Gastrocnemius medialis (tissue), 4 donors: Measurements from ENCODE around the gene AKR7A3.

Experiments
- POLR2A ChIP-seq, 2 donors: fragments of 450-650 bp; IDR thresholded peaks; one replicate each; pipeline ENCODE4 v1.6.1; 2017; ENCODE audit warnings: antibody characterized with exemption in 2 of 2, mild to moderate bottlenecking in 2 of 2, moderate library complexity in 2 of 2
- TF ChIP-seq, protein P1 (sequence below), 5 experiments: fragments of 450-650 bp in 3 of 5; fragments of 200-600 bp in 2 of 5; sonication (generic) in 2 of 5; IDR thresholded peaks in 4 of 5; conservative IDR thresholded peaks in 1 of 5; 1 replicate in 4 of 5; 2 replicates in 1 of 5; pipeline ENCODE4 v1.5.1; 2016 to 2019; ENCODE audit warnings: antibody characterized with exemption in 5 of 5, mild to moderate bottlenecking in 3 of 5, moderate library complexity in 3 of 5

DNA sequence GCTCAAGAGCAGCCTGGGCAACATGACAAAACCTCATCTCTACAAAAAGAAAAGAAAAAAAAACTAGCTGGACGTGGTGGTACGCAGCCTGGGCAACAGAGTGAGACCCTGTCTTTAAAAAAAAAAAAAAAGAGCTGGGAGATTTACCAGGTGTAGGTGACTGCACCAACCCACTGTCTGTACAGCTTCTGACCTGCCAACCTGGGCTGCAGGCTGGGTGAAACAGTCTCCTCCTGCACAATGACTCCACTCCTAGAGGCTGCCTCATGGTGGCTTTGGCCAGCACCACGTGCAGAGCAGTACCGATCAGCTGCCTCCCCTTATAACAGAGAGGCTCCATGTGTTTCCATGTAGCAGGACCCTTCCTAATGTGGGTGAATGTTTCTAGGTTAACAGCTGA, 33.3 kb downstream of the AKR7A3 start:
- TF ChIP-seq, protein P1, sequence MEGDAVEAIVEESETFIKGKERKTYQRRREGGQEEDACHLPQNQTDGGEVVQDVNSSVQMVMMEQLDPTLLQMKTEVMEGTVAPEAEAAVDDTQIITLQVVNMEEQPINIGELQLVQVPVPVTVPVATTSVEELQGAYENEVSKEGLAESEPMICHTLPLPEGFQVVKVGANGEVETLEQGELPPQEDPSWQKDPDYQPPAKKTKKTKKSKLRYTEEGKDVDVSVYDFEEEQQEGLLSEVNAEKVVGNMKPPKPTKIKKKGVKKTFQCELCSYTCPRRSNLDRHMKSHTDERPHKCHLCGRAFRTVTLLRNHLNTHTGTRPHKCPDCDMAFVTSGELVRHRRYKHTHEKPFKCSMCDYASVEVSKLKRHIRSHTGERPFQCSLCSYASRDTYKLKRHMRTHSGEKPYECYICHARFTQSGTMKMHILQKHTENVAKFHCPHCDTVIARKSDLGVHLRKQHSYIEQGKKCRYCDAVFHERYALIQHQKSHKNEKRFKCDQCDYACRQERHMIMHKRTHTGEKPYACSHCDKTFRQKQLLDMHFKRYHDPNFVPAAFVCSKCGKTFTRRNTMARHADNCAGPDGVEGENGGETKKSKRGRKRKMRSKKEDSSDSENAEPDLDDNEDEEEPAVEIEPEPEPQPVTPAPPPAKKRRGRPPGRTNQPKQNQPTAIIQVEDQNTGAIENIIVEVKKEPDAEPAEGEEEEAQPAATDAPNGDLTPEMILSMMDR (IDR thresholded peaks at IDR 0.05 in 4 of 5, conservative IDR thresholded peaks at IDR 0.05 in 1 of 5): no peak
- TF ChIP-seq POLR2A (IDR thresholded peaks at IDR 0.05): no peak
